A549 (cell line): Measurements from ENCODE around the gene ALDH4A1.

Source experiments
- CBX8 ChIP-seq: fragments of 200-600 bp; sonication (generic); IDR thresholded peaks from 2 replicates; pipeline ENCODE4 v1.6.1; 2016
- SMC3 ChIP-seq: fragments of >200 bp; sonication (Bioruptor Twin); formaldehyde crosslinking; IDR thresholded peaks from 3 replicates; pipeline ENCODE4 v1.6.1; 2018; ENCODE audit warnings: inconsistent platforms
- TF ChIP-seq, protein P1 (sequence below): fragments of >200 bp; sonication (Bioruptor Twin); formaldehyde crosslinking; IDR thresholded peaks from 3 replicates; pipeline ENCODE4 v1.5.1; 2016

DNA sequence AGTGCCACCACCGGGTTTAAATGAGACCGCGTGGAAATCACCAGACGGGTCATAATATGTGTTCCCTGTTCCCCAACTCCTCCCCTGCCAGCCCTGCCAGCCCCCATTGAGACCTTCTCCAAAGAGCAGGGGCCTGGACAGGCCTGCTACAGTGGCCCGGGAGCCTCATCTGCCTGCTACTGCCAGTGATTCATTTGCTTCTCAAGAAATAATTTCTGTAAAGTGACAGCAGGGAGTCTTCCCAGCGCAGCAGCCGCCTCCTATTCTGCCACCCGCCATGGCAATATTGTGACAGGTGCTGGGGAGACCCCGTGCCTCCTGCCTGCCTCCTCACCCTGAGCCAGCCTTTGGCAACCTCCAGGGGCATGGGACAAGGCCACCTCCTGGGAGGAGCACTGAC lies 45.2 kb upstream of the ALDH4A1 start:
- TF ChIP-seq SMC3 = no peak
- TF ChIP-seq CBX8 = no peak
- TF ChIP-seq, protein P1, sequence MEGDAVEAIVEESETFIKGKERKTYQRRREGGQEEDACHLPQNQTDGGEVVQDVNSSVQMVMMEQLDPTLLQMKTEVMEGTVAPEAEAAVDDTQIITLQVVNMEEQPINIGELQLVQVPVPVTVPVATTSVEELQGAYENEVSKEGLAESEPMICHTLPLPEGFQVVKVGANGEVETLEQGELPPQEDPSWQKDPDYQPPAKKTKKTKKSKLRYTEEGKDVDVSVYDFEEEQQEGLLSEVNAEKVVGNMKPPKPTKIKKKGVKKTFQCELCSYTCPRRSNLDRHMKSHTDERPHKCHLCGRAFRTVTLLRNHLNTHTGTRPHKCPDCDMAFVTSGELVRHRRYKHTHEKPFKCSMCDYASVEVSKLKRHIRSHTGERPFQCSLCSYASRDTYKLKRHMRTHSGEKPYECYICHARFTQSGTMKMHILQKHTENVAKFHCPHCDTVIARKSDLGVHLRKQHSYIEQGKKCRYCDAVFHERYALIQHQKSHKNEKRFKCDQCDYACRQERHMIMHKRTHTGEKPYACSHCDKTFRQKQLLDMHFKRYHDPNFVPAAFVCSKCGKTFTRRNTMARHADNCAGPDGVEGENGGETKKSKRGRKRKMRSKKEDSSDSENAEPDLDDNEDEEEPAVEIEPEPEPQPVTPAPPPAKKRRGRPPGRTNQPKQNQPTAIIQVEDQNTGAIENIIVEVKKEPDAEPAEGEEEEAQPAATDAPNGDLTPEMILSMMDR = no peak
